ENCODE data around the gene SLC39A10.

DNA sequence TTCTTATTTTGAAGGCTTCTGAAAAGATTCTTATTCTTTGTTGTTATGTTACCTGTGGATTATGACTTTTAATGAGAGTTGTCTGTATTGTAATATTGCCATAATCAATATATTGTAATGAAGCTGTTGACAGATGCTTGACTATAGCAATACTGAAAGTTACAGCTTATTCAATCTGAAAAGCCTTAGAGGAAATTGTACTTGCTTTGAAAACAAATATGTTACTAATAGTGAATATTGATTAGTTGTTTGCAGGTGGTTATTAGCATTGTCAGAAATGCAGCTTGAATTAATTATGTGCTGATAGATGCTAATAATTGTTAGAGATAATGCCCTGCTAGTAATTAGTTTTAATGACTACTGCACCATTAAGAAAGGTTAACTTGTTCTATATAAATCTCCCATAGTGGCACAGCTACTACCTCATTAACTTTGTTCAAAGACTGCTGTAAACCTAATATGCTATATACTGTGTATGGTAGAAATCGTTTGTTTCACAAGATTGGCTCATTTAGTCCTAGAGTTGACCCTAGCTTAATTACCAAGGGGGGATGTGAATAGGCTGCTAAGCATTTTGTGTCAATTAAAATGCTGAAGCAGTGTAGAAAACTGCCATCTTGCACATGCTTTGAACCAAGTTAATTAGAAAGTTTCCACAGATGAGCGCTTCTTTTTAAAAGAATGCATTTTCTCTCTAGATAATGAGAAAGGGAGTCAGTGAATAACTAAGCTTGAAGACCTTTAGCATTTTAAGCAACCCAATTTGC lies 30.5 kb downstream of the SLC39A10 start:
- TF ChIP-seq, protein P1, sequence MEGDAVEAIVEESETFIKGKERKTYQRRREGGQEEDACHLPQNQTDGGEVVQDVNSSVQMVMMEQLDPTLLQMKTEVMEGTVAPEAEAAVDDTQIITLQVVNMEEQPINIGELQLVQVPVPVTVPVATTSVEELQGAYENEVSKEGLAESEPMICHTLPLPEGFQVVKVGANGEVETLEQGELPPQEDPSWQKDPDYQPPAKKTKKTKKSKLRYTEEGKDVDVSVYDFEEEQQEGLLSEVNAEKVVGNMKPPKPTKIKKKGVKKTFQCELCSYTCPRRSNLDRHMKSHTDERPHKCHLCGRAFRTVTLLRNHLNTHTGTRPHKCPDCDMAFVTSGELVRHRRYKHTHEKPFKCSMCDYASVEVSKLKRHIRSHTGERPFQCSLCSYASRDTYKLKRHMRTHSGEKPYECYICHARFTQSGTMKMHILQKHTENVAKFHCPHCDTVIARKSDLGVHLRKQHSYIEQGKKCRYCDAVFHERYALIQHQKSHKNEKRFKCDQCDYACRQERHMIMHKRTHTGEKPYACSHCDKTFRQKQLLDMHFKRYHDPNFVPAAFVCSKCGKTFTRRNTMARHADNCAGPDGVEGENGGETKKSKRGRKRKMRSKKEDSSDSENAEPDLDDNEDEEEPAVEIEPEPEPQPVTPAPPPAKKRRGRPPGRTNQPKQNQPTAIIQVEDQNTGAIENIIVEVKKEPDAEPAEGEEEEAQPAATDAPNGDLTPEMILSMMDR (IDR thresholded peaks at IDR 0.05) = no peak
- TF ChIP-seq ZFX (IDR thresholded peaks at IDR 0.05; ENCODE audit: borderline replicate concordance) = no peak
